GM12801 (cell line): ENCODE results near the gene GMDS.

ENCODE experiments used
- TF ChIP-seq, protein P1 (sequence below): IDR thresholded peaks from one replicate; pipeline ENCODE4 v1.5.1; 2011; ENCODE audit warnings: control low read depth; ENCODE audit not compliant: insufficient read length; ENCODE audit errors: extremely low read depth

Gene GMDS

GRCh38 chr6:2245103-2245876, at the start of gene GMDS:
Gene GMDS (minus strand): TSS chr6:2245605.
- TF ChIP-seq, protein P1, sequence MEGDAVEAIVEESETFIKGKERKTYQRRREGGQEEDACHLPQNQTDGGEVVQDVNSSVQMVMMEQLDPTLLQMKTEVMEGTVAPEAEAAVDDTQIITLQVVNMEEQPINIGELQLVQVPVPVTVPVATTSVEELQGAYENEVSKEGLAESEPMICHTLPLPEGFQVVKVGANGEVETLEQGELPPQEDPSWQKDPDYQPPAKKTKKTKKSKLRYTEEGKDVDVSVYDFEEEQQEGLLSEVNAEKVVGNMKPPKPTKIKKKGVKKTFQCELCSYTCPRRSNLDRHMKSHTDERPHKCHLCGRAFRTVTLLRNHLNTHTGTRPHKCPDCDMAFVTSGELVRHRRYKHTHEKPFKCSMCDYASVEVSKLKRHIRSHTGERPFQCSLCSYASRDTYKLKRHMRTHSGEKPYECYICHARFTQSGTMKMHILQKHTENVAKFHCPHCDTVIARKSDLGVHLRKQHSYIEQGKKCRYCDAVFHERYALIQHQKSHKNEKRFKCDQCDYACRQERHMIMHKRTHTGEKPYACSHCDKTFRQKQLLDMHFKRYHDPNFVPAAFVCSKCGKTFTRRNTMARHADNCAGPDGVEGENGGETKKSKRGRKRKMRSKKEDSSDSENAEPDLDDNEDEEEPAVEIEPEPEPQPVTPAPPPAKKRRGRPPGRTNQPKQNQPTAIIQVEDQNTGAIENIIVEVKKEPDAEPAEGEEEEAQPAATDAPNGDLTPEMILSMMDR = no peak

DNA sequence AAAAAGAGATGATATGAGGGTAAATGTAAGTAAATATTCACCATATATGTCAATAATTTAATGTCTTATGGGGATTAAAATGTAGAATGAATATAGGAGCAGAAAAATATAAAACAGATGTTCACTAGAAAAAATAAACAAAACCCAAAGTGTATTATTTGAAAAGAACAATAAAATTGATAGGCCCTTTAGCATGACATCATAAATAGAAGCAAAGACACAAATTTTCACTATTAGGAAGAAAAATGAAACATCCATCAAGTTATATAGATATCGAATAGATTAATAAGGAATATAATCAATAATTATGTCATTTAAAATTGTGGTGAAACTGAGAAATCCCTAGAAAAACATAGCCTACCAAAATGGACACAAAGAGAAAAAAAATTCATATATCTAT, 40.1 kb upstream of the GMDS start:
- TF ChIP-seq, protein P1 = no peak

DNA sequence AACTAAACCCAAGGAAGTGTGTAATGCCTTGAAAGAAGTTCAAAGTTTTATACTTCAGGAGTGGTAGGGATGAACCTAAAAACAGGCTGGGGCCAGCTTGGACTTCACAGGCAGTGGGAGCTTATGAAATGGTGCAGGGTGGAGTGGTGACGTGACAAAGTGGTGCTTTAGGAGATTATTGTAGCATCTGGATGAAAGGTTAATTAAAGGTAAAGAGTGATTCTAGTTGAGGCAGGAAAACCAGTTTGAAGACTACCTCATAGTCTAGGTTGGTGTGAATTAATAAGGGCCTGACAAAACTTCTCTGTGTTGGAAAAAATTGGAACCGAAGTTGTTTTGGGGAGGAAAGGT, 30.5 kb upstream of the GMDS start:
- TF ChIP-seq, protein P1 = no peak

DNA sequence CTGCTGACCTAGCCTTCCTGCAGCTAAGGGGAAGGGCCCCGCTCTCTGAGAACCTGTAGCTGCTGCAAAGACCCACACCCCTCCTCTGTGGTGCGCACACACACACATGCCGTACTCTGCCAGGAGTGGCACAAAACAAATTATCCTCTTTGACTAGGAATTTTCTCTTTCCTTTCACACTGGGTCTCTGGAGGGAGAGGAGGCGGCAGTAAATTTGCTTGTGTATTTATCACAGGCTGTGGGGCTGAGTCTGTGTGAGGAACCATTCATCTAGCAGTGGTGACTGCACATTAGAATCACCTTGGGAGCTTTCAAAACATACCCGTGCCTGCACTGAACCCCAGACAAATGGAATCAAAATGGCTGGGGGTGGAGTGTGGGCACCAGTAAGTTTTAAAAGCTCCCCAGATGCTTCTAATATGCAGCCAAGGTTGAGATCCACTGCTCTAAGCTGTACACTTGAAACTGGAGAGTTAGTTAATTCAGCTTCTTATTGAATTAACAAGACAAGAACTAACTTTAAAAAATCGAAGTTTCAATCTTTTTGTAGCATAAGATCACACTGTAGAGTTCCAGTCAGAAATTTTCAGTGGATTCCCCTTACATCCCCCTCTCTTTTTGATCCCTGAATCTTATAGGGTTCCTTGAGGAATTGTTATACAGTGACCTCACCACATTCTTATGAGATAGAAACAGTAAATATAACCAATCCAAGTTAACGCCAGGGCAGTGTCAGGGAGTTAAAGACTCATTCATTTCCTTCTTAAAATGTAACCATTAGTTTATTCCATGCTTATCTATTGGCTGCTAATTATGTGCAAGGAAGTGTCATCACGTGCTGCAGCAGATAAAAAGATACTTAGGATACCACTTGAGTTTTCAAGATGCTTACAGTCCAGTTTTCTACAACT, 29.8 kb upstream of the GMDS start:
- TF ChIP-seq, protein P1 = no peak

DNA sequence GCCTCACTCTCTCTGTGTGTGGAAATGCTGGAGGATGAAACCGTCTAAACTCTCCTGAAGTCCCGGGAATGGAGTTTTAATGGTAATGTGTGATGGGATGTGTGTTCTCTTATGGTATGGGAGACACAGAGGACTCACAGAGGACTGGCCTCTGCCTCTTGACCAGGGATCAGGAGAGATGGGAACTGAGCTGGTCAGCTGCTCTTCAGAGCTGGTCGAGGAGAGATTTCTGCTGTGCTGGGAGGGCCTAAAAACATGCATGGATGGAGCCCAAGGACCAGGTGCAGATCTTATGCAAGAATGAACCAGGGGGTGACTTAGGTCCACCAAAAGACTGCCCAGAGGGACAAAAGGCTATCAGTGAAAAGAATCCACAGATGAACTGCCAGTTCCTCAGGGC, 27.3 kb upstream of the GMDS start:
- TF ChIP-seq, protein P1 = no peak

DNA sequence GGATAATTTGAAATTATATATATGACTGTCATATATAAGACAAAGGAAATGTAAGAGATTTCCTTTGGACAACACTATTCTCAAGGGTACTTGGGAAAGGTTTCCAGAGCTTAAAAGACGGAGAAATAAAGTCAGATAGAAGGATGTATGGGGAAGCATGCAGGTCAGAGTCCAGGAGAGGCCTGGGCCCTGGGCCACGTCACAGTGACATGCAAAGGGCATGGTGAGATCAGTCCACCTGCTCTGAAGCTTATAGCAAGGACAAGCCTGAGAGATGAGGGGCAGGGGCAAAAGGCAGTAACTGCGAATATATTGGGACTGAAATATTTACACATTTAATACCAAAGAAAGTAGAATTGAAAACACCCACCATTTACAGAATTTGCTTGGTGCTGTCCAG, 24.6 kb upstream of the GMDS start:
- TF ChIP-seq, protein P1 = no peak

GRCh38 chr6:2266841-2267240, 21.4 kb upstream of the GMDS start:
- TF ChIP-seq, protein P1 = no peak
